Esophagus muscularis mucosa (tissue), 4 donors: ENCODE results near the gene THSD4. TPM values are rescaled to one million over a fixed set of nuclear protein-coding genes. Genes with fewer than 3 reads are reported as not detected.

Experiments used
- DNase-seq: peaks from one replicate; pipeline ENCODE4 v3.0.0-alpha.2; 2017; ENCODE audit errors: extremely low spot score
- H3K27ac ChIP-seq, 4 donors: fragments of 200-600 bp; sonication (generic); replicated peaks in 1 of 4; 1 replicate in 3 of 4; 2 replicates in 1 of 4; pipeline ENCODE4 v1.5.1; 2016 to 2019; ENCODE audit warnings: mild to moderate bottlenecking in 1 of 4
- H3K27me3 ChIP-seq, 4 donors: fragments of 200-600 bp; sonication (generic); one replicate each; pipeline versions ENCODE4 v1.5.1 to v1.6.0; 2016 to 2019
- H3K36me3 ChIP-seq, 4 donors: fragments of 200-600 bp; sonication (generic); one replicate each; pipeline ENCODE4 v1.5.1; 2016 to 2019
- H3K4me1 ChIP-seq, 4 donors: fragments of 200-600 bp; sonication (generic); one replicate each; pipeline ENCODE4 v1.5.1; 2016 to 2019
- H3K4me3 ChIP-seq, 4 donors: fragments of 200-600 bp; sonication (generic); 1 replicate in 2 of 4; 2 replicates in 2 of 4; pipeline ENCODE4 v1.5.1; 2016 to 2019; ENCODE audit warnings: mild to moderate bottlenecking in 4 of 4, moderate library complexity in 1 of 4
- H3K9me3 ChIP-seq, 4 donors: fragments of 200-600 bp; sonication (generic); 1 replicate in 3 of 4; 2 replicates in 1 of 4; pipeline ENCODE4 v1.5.1; 2016 to 2019
- CTCF ChIP-seq, 3 experiments: fragments of 200-600 bp in 2 of 3; fragments of 450-650 bp in 1 of 3; sonication (generic) in 2 of 3; IDR thresholded peaks; one replicate each; pipeline ENCODE4 v1.5.1; 2017 to 2019; ENCODE audit warnings: antibody characterized with exemption in 3 of 3, mild to moderate bottlenecking in 2 of 3, moderate library complexity in 1 of 3
- EP300 ChIP-seq: sonication (generic); formaldehyde crosslinking; IDR thresholded peaks from one replicate; pipeline ENCODE4 v1.6.1; 2017; ENCODE audit warnings: antibody characterized with exemption
- POLR2A ChIP-seq: fragments of 450-650 bp; IDR thresholded peaks from one replicate; pipeline ENCODE4 v1.6.1; 2017; ENCODE audit warnings: antibody characterized with exemption, moderate library complexity, mild to moderate bottlenecking, low read depth
- POLR2AphosphoS5 ChIP-seq, 2 donors: sonication (generic); formaldehyde crosslinking; IDR thresholded peaks; one replicate each; pipeline ENCODE4 v1.6.1; 2017; ENCODE audit warnings: antibody characterized with exemption in 2 of 2
- WGBS: methylation state at CpG from one replicate; pipeline ENCODE4 v1.1.5; 2018; 5-methylcytosine and 5-hydroxymethylcytosine counted together
- intact Hi-C: fragments of 100-400 bp; cut with DNase I; formaldehyde crosslinking; loops from one replicate; pipeline ENCODE4 v1.15.1; 2023
- total RNA-seq, 4 donors: library from RNA; depleted of rRNA; stranded (reverse); fragments of >200 nt; gene quantifications; one replicate each; pipeline versions ENCODE4 v1.1.0 to v1.2.1, GENCODE V29; 2016

The THSD4 gene
- total RNA-seq, 4 donors from 2014 or later: 3.2 to 6.6 (median 5.6) TPM

- TF ChIP-seq POLR2A: no peak
- no peak for TF ChIP-seq EP300
- TF ChIP-seq CTCF (IDR thresholded peaks at IDR 0.05): no peak
- no peak for TF ChIP-seq POLR2AphosphoS5 (IDR thresholded peaks at IDR 0.05)
- no peaks in the 10 kb centered on the region for H3K27me3 ChIP-seq
- no peak for DNase-seq
- intact Hi-C loops: no loop called here
- H3K27ac ChIP-seq: no peak overlapping the region
- H3K36me3 ChIP-seq: no peaks in the 10 kb centered on the region
- H3K9me3 ChIP-seq: no peaks in the 10 kb centered on the region
- 71% methylated on average over 3 of the region's 3 CpGs for WGBS
- peaks cover 47 to 68% (median 58%) of the 10 kb centered on the region in 4 donors for H3K4me1 ChIP-seq
- no peak overlapping the region for H3K4me3 ChIP-seq
Measured at GRCh38 chr15:71333839-71334238, 218.6 kb downstream of the THSD4 start.

- H3K27me3 ChIP-seq: no peaks in the 10 kb centered on the region
- intact Hi-C loops: no loop called here
- 80% methylated on average over 2 of the region's 2 CpGs for WGBS
- TF ChIP-seq EP300 (no peak), CTCF (IDR thresholded peaks at IDR 0.05) (no peak), POLR2AphosphoS5 (IDR thresholded peaks at IDR 0.05) (no peak), POLR2A (no peak)
- no peaks in the 10 kb centered on the region for H3K36me3 ChIP-seq
- H3K27ac ChIP-seq: no peak overlapping the region
- no peaks in the 10 kb centered on the region for H3K9me3 ChIP-seq
- H3K4me3 ChIP-seq: no peak overlapping the region
- DNase-seq: no peak
- H3K4me1 ChIP-seq: peaks cover 45 to 67% (median 53%) of the 10 kb centered on the region in 4 donors
Measured at GRCh38 chr15:71334434-71334833, 219.2 kb downstream of the THSD4 start.

GRCh38 chr15:71334873-71335272 is 219.6 kb downstream of the THSD4 start:
- H3K4me3 ChIP-seq: no peak overlapping the region
- TF ChIP-seq EP300 (no peak), POLR2A (no peak), POLR2AphosphoS5 (IDR thresholded peaks at IDR 0.05) (no peak), CTCF (IDR thresholded peaks at IDR 0.05) (no peak)
- H3K9me3 ChIP-seq: no peaks in the 10 kb centered on the region
- DNase-seq: no peak
- intact Hi-C loops: no loop called here
- 83% methylated on average over 3 of the region's 3 CpGs for WGBS
- H3K27ac ChIP-seq: no peak overlapping the region
- no peaks in the 10 kb centered on the region for H3K36me3 ChIP-seq
- H3K27me3 ChIP-seq: no peaks in the 10 kb centered on the region
- H3K4me1 ChIP-seq: peaks cover 40 to 63% (median 49%) of the 10 kb centered on the region in 4 donors

- peaks cover 33 to 55% (median 42%) of the 10 kb centered on the region in 4 donors for H3K4me1 ChIP-seq
- 85% methylated on average over 3 of the region's 3 CpGs for WGBS
- no peaks in the 10 kb centered on the region for H3K36me3 ChIP-seq
- TF ChIP-seq CTCF (IDR thresholded peaks at IDR 0.05): no peak
- no peak for TF ChIP-seq EP300
- TF ChIP-seq POLR2AphosphoS5 (IDR thresholded peaks at IDR 0.05): no peak
- no peak for TF ChIP-seq POLR2A
- H3K9me3 ChIP-seq: no peaks in the 10 kb centered on the region
- H3K27ac ChIP-seq: no peak overlapping the region
- intact Hi-C loops: no loop called here
- no peak overlapping the region for H3K4me3 ChIP-seq
- no peak for DNase-seq
- H3K27me3 ChIP-seq: no peaks in the 10 kb centered on the region
Measured at GRCh38 chr15:71335591-71335990, 220.3 kb downstream of the THSD4 start.

GRCh38 chr15:71336671-71337070 is 221.4 kb downstream of the THSD4 start:
- H3K36me3 ChIP-seq: no peaks in the 10 kb centered on the region
- no peak for DNase-seq
- TF ChIP-seq POLR2AphosphoS5 (IDR thresholded peaks at IDR 0.05): no peak
- no peak for TF ChIP-seq EP300
- no peak for TF ChIP-seq POLR2A
- no peak for TF ChIP-seq CTCF (IDR thresholded peaks at IDR 0.05)
- intact Hi-C loops: no loop called here
- H3K27me3 ChIP-seq: no peaks in the 10 kb centered on the region
- H3K27ac ChIP-seq: no peak overlapping the region
- H3K4me3 ChIP-seq: no peak overlapping the region
- WGBS: 83% methylated on average over 3 of the region's 3 CpGs
- no peaks in the 10 kb centered on the region for H3K9me3 ChIP-seq
- peaks cover 22 to 46% (median 31%) of the 10 kb centered on the region in 4 donors for H3K4me1 ChIP-seq
